OCI-LY7 (cell line): Measurements from ENCODE around the gene DTNA. TPM values are rescaled to one million over a fixed set of nuclear protein-coding genes. Genes with fewer than 3 reads are reported as not detected.

Source experiments
- BruUV-seq: library from RNA; stranded (reverse); fragments of 400-500 nt; replicated peaks from 2 replicates; lab custom pipeline; 2021; lab: Mats Ljungman, UMichigan
- CTCF ChIA-PET: fragments of 300-600 bp; sonication (Branson Sonifier 250); formaldehyde crosslinking; loops from one replicate; lab custom pipeline; 2022; ENCODE audit warnings: antibody characterized with exemption; ENCODE audit not compliant: unreplicated experiment; lab: Charles Lee
- POLR2A ChIA-PET: fragments of 300-600 bp; sonication (Branson Sonifier 250); formaldehyde crosslinking; loops from one replicate; lab custom pipeline; 2022; ENCODE audit warnings: antibody characterized with exemption; lab: Charles Lee
- DNase-seq: peaks from one replicate; pipeline ENCODE4 v3.0.0-alpha.2; 2015; ENCODE audit warnings: low spot score
- H2AFZ ChIP-seq: fragments of 200-600 bp; sonication (generic), shearing (Covaris generic); 2 replicates; pipeline ENCODE4 v1.6.1; 2014; ENCODE audit warnings: mild to moderate bottlenecking, antibody characterized with exemption, low read length, moderate library complexity
- H3K27ac ChIP-seq: fragments of 200-600 bp; sonication (generic); 2 replicates; pipeline ENCODE4 v1.5.1; 2014; ENCODE audit warnings: mixed run types, low read depth, mild to moderate bottlenecking, moderate library complexity, low read length, inconsistent platforms; ENCODE audit not compliant: poor library complexity, severe bottlenecking
- H3K36me3 ChIP-seq: fragments of 200-600 bp; sonication (generic); 2 replicates; pipeline ENCODE4 v1.6.1; 2014; ENCODE audit warnings: mild to moderate bottlenecking, antibody characterized with exemption, low read length, moderate library complexity, mixed read lengths; ENCODE audit not compliant: insufficient read depth
- H3K4me1 ChIP-seq: fragments of 200-600 bp; sonication (generic); 2 replicates; pipeline ENCODE4 v1.5.1; 2014; ENCODE audit warnings: mild to moderate bottlenecking, low read length; ENCODE audit not compliant: insufficient read depth, poor library complexity, severe bottlenecking
- H3K4me2 ChIP-seq: fragments of 200-600 bp; sonication (generic); 2 replicates; pipeline ENCODE4 v1.6.1; 2014; ENCODE audit warnings: mild to moderate bottlenecking, low read length
- H3K4me3 ChIP-seq: fragments of 200-600 bp; sonication (generic); 2 replicates; pipeline ENCODE4 v1.5.1; 2014; ENCODE audit warnings: mild to moderate bottlenecking, low read depth, low read length; ENCODE audit not compliant: poor library complexity, severe bottlenecking
- H3K79me2 ChIP-seq: fragments of 200-600 bp; sonication (generic); 2 replicates; pipeline ENCODE4 v1.6.1; 2016; ENCODE audit warnings: low read depth, mild to moderate bottlenecking, low read length, moderate library complexity, mixed read lengths; ENCODE audit not compliant: insufficient read depth
- H3K9me2 ChIP-seq: fragments of 200-600 bp; sonication (generic); 2 replicates; pipeline ENCODE4 v1.6.1; 2016; ENCODE audit warnings: mild to moderate bottlenecking, low read length, mixed read lengths; ENCODE audit not compliant: insufficient read depth
- H3K9me3 ChIP-seq: fragments of 200-600 bp; sonication (generic); 2 replicates; pipeline ENCODE4 v1.6.1; 2014; ENCODE audit warnings: mild to moderate bottlenecking, mixed run types, low read length, mixed read lengths
- H4K20me1 ChIP-seq: fragments of 200-600 bp; sonication (generic); 2 replicates; pipeline ENCODE4 v1.6.1; 2014; ENCODE audit warnings: mild to moderate bottlenecking, antibody characterized with exemption, low read length, moderate library complexity, mixed read lengths; ENCODE audit not compliant: insufficient read depth
- CTCF ChIP-seq: fragments of 200-600 bp; sonication (generic); conservative IDR thresholded peaks from 2 replicates; pipeline ENCODE4 v1.5.1; 2014; ENCODE audit warnings: mild to moderate bottlenecking, antibody characterized with exemption, low read length, moderate library complexity, mixed read lengths
- EZH2phosphoT487 ChIP-seq: fragments of 200-600 bp; sonication (generic); IDR thresholded peaks from 2 replicates; pipeline ENCODE4 v1.6.1; 2018; ENCODE audit warnings: low read depth, borderline replicate concordance, mild to moderate bottlenecking, mixed run types, antibody characterized with exemption, low read length, moderate library complexity, mixed read lengths
- intact Hi-C: fragments of 100-400 bp; cut with micrococcal nuclease; formaldehyde crosslinking; loops from one replicate; pipeline ENCODE4 v1.10.0; 2022; ENCODE audit not compliant: unreplicated experiment
- total RNA-seq, 2 experiments: library from RNA; depleted of rRNA in 1 of 2; stranded (reverse); fragments of >200 nt in 1 of 2; shearing (Covaris generic) in 1 of 2; gene quantifications; 2 replicates each; pipeline ENCODE4 v1.2.3, GENCODE V29; 2014 to 2022

Gene DTNA
- total RNA-seq, 2 experiments from 2014 or later: 0.16 TPM; not detected in 1

GRCh38 chr18:34805878-34806351 lies 95.8 kb downstream of the DTNA start:
- DNase-seq: no peak
- Histone ChIP-seq H3K4me2 (no peak overlapping the region), H4K20me1 (no peaks in the 10 kb centered on the region), H3K4me3 (no peak overlapping the region), H3K79me2 (no peaks in the 10 kb centered on the region), H3K27ac (no peak overlapping the region), H3K36me3 (no peaks in the 10 kb centered on the region), H3K9me2 (no peaks in the 10 kb centered on the region), H3K4me1 (no peaks in the 10 kb centered on the region), H2AFZ (no peak overlapping the region), H3K9me3 (no peaks in the 10 kb centered on the region)
- POLR2A ChIA-PET: no interaction called here
- TF ChIP-seq EZH2phosphoT487: no peak
- no peak for TF ChIP-seq CTCF
- CTCF ChIA-PET: no interaction called here
- intact Hi-C loops: no loop called here
- no TSS peak for BruUV-seq

- no TSS peak for BruUV-seq
Measured at GRCh38 chr18:34806527-34806926, 96.4 kb downstream of the DTNA start.

More at GRCh38 chr18:34806527-34806926, 96.4 kb downstream of the DTNA start:
- Histone ChIP-seq H3K79me2 (no peaks in the 10 kb centered on the region), H3K36me3 (no peaks in the 10 kb centered on the region), H3K4me1 (no peaks in the 10 kb centered on the region), H2AFZ (no peak overlapping the region), H3K9me2 (no peaks in the 10 kb centered on the region), H3K27ac (no peak overlapping the region), H4K20me1 (no peaks in the 10 kb centered on the region), H3K9me3 (no peaks in the 10 kb centered on the region), H3K4me2 (no peak overlapping the region), H3K4me3 (no peak overlapping the region)
- intact Hi-C loops: no loop called here
- ChIA-PET POLR2A (no interaction called here), CTCF (no interaction called here)
- no peak for TF ChIP-seq CTCF
- TF ChIP-seq EZH2phosphoT487: no peak
- DNase-seq: no peak
